Panc1 (cell line): ENCODE data around the gene CASQ2.

Source experiments
- CTCF ChIP-seq: fragments of 450-650 bp; IDR thresholded peaks from 2 replicates; pipeline ENCODE4 v1.5.1; 2017; ENCODE audit warnings: mild to moderate bottlenecking
- POLR2AphosphoS5 ChIP-seq: IDR thresholded peaks from 2 replicates; pipeline ENCODE4 v1.6.1; 2012; ENCODE audit warnings: mild to moderate bottlenecking, low read depth, low read length, moderate library complexity
- SIN3A ChIP-seq: IDR thresholded peaks from 2 replicates; pipeline ENCODE4 v1.6.1; 2012; ENCODE audit warnings: low read depth, mild to moderate bottlenecking, low read length, moderate library complexity, borderline replicate concordance; ENCODE audit not compliant: insufficient read depth
- TCF7L2 ChIP-seq: IDR thresholded peaks from 2 replicates; pipeline ENCODE4 v1.6.1; 2011; ENCODE audit warnings: mild to moderate bottlenecking, low read depth, low read length, inconsistent platforms

- no peak for TF ChIP-seq POLR2AphosphoS5
- no peak for TF ChIP-seq CTCF
- no peak for TF ChIP-seq SIN3A
- TF ChIP-seq TCF7L2, result no peak
These were observed 12.8 kb downstream of the CASQ2 start for GRCh38 chr1:115755456-115756370.
